ENCODE measurements around the gene OR5B21. TPM values are rescaled to one million over a fixed set of nuclear protein-coding genes. Genes with fewer than 3 reads are reported as not detected.

The OR5B21 gene
- total and polyA plus RNA-seq, 12 donors, result not detected

- H3K4me1 ChIP-seq, result peaks cover 0 to 6% (median 0%) of the 10 kb centered on the region in 9 donors
- no peaks in the 10 kb centered on the region for H3K9me3 ChIP-seq
- no peaks in the 10 kb centered on the region for H3K36me3 ChIP-seq
- no peaks in the 10 kb centered on the region for H3K27me3 ChIP-seq
- TF ChIP-seq, protein P1, sequence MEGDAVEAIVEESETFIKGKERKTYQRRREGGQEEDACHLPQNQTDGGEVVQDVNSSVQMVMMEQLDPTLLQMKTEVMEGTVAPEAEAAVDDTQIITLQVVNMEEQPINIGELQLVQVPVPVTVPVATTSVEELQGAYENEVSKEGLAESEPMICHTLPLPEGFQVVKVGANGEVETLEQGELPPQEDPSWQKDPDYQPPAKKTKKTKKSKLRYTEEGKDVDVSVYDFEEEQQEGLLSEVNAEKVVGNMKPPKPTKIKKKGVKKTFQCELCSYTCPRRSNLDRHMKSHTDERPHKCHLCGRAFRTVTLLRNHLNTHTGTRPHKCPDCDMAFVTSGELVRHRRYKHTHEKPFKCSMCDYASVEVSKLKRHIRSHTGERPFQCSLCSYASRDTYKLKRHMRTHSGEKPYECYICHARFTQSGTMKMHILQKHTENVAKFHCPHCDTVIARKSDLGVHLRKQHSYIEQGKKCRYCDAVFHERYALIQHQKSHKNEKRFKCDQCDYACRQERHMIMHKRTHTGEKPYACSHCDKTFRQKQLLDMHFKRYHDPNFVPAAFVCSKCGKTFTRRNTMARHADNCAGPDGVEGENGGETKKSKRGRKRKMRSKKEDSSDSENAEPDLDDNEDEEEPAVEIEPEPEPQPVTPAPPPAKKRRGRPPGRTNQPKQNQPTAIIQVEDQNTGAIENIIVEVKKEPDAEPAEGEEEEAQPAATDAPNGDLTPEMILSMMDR (IDR thresholded peaks at IDR 0.05), result no peak
- 56 to 73% methylated on average over 2 of the region's 2 CpGs for WGBS, 2 donors
- H3K4me3 ChIP-seq, result no peak overlapping the region
- no peak overlapping the region for H3K27ac ChIP-seq
- intact Hi-C loops (cut with DNase I), result no loop called here
- DNase-seq (no peak), ATAC-seq (no peak)
Measured at GRCh38 chr11:58490827-58491226, 17.1 kb downstream of the OR5B21 start.

GRCh38 chr11:58487170-58487569, 20.7 kb downstream of the OR5B21 start:
- no peaks in the 10 kb centered on the region for H3K4me1 ChIP-seq
- intact Hi-C loops (cut with DNase I), result no loop called here
- H3K9me3 ChIP-seq, result no peaks in the 10 kb centered on the region
- TF ChIP-seq, protein P1 (IDR thresholded peaks at IDR 0.05), result no peak
- ATAC-seq (no peak), DNase-seq (no peak)
- no peak overlapping the region for H3K4me3 ChIP-seq
- H3K27ac ChIP-seq, result no peak overlapping the region
- peaks cover 0 to 4% (median 0%) of the 10 kb centered on the region in 7 donors for H3K27me3 ChIP-seq
- no peaks in the 10 kb centered on the region for H3K36me3 ChIP-seq

DNA sequence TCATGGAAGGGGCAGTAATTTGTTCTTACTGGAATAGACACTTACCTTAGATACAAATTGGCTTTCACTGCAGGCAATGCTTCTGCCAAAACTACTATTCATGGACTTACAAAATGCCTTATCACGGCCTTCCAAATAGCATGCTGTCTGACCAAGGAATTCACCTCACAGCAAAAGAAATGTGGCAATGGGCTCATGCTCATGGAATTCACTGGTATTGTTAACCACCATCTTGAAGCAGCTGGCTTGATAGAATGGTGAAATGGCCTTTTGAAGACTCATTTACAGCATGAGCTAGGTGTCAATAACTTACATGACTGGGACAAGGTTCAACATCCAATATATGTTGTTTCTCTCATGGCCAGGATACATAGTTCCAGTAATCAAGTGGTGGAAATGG, 21.9 kb downstream of the OR5B21 start:
- ATAC-seq (no peak), DNase-seq (no peak)
- H3K4me1 ChIP-seq, result no peaks in the 10 kb centered on the region
- H3K9me3 ChIP-seq, result no peaks in the 10 kb centered on the region
- H3K27ac ChIP-seq, result no peak overlapping the region
- TF ChIP-seq, protein P1 (IDR thresholded peaks at IDR 0.05), result no peak
- no peaks in the 10 kb centered on the region for H3K36me3 ChIP-seq
- H3K4me3 ChIP-seq, result no peak overlapping the region
- intact Hi-C loops (cut with DNase I), result no loop called here
- 91 to 94% methylated on average over 1 of the region's 1 CpG for WGBS, 2 donors
- peaks cover 0 to 4% (median 0%) of the 10 kb centered on the region in 7 donors for H3K27me3 ChIP-seq

- no peaks in the 10 kb centered on the region for H3K27me3 ChIP-seq
- no peak overlapping the region for H3K4me3 ChIP-seq
- TF ChIP-seq, protein P1 (IDR thresholded peaks at IDR 0.05), result no peak
- no peak overlapping the region for H3K27ac ChIP-seq
- DNase-seq, result no peak
- no peak for ATAC-seq
- intact Hi-C loops (cut with DNase I), result no loop called here
- H3K9me3 ChIP-seq, result peaks cover 0 to 39% (median 22%) of the 10 kb centered on the region in 11 donors
- H3K4me1 ChIP-seq, result no peaks in the 10 kb centered on the region
- no peaks in the 10 kb centered on the region for H3K36me3 ChIP-seq
Measured at GRCh38 chr11:58471892-58472291, 36.0 kb downstream of the OR5B21 start.

Measured in heart right ventricle (tissue), 16 donors.